ENCODE results near the gene CATSPER1. TPM values are rescaled to one million over a fixed set of nuclear protein-coding genes. Genes with fewer than 3 reads are reported as not detected.
A peak's percentile ranks its signal among the peaks of the same experiment; 100 is the strongest.

CATSPER1 gene
- total and polyA plus RNA-seq, 10 donors: 0.30 to 1.2 (median 0.70) TPM; not detected in 2

GRCh38 chr11:65988791-65989592 is 37.3 kb downstream of the CATSPER1 start:
- TF ChIP-seq POLR2AphosphoS5 (IDR thresholded peaks at IDR 0.05) (peak in 1 of 3 donors; percentile 83), POLR2A (IDR thresholded peaks at IDR 0.05) (no peak), CTCF (IDR thresholded peaks at IDR 0.05 in 8 of 11, conservative IDR thresholded peaks at IDR 0.05 in 3 of 11) (peak; percentile 87 to 99 (median 98))
- H3K27ac ChIP-seq: peak overlapping the region in 6 of 8 donors; percentile 4 to 54 (median 44)
- no peaks in the 10 kb centered on the region for H3K9me3 ChIP-seq
- peaks cover 0 to 14% (median 9%) of the 10 kb centered on the region in 6 donors for H3K4me1 ChIP-seq
- H3K36me3 ChIP-seq: peaks cover 0 to 10% (median 0%) of the 10 kb centered on the region in 6 donors
- no peaks in the 10 kb centered on the region for H3K27me3 ChIP-seq (replicated peaks in 1 of 7)
- intact Hi-C loops (cut with DNase I; ENCODE audit: low total_unique reads): loop anchor here (5.0 kb wide), 1 partner anchor 102 kb away; the partner anchor contains the start of gene FIBP
- H3K4me3 ChIP-seq: no peak overlapping the region
- WGBS, 5 donors: 12 to 20% (median 16%) methylated on average over 10 of the region's 10 CpGs
- peak; percentile 89 for DNase-seq

- no peak overlapping the region for H3K4me3 ChIP-seq
- H3K9me3 ChIP-seq: no peaks in the 10 kb centered on the region
- H3K4me1 ChIP-seq: peaks cover 0 to 25% (median 12%) of the 10 kb centered on the region in 6 donors
- intact Hi-C loops (cut with DNase I; ENCODE audit: low total_unique reads): loop anchor here (5.0 kb wide), 1 partner anchor 100 kb away; the partner anchor contains the start of gene FIBP
- no peaks in the 10 kb centered on the region for H3K27me3 ChIP-seq (replicated peaks in 1 of 7)
- no peak for DNase-seq
- 85 to 92% (median 86%) methylated on average over 9 of the region's 9 CpGs for WGBS, 5 donors
- no peak for TF ChIP-seq CTCF (IDR thresholded peaks at IDR 0.05 in 8 of 11, conservative IDR thresholded peaks at IDR 0.05 in 3 of 11)
- TF ChIP-seq POLR2A (IDR thresholded peaks at IDR 0.05): no peak
- no peak for TF ChIP-seq POLR2AphosphoS5 (IDR thresholded peaks at IDR 0.05)
- no peak overlapping the region for H3K27ac ChIP-seq
- peaks cover 0 to 5% (median 0%) of the 10 kb centered on the region in 6 donors for H3K36me3 ChIP-seq
These were observed 38.9 kb downstream of the CATSPER1 start for GRCh38 chr11:65987336-65987735.

- Histone ChIP-seq H3K9me3 (no peaks in the 10 kb centered on the region), H3K27me3 (replicated peaks in 1 of 7) (no peaks in the 10 kb centered on the region), H3K36me3 (peaks cover 0 to 19% (median 13%) of the 10 kb centered on the region in 6 donors), H3K4me1 (peaks cover 0 to 45% (median 13%) of the 10 kb centered on the region in 6 donors), H3K27ac (peak overlapping the region; percentile 46 to 86 (median 78)), H3K4me3 (peak overlapping the region in 1 of 8 donors; percentile 5)
- DNase-seq: no peak
- intact Hi-C loops (cut with DNase I; ENCODE audit: low total_unique reads): no loop called here
- WGBS, 5 donors: 85 to 95% (median 91%) methylated on average over 4 to 5 of the region's 5 CpGs
- TF ChIP-seq POLR2A (IDR thresholded peaks at IDR 0.05) (no peak), POLR2AphosphoS5 (IDR thresholded peaks at IDR 0.05) (peak in 1 of 3 donors; percentile 31)
These were observed 42.7 kb downstream of the CATSPER1 start for GRCh38 chr11:65983589-65983987.

- peak in 2 of 3 donors; percentile 22 to 79 for TF ChIP-seq POLR2AphosphoS5 (IDR thresholded peaks at IDR 0.05)
- TF ChIP-seq CTCF (IDR thresholded peaks at IDR 0.05 in 8 of 11, conservative IDR thresholded peaks at IDR 0.05 in 3 of 11): peak in 1 of 11 experiments; percentile 12
- TF ChIP-seq POLR2A (IDR thresholded peaks at IDR 0.05): no peak
- H3K9me3 ChIP-seq: no peaks in the 10 kb centered on the region
- H3K27me3 ChIP-seq (replicated peaks in 1 of 7): no peaks in the 10 kb centered on the region
- H3K4me3 ChIP-seq: peak overlapping the region in 1 of 8 donors; percentile 5
- peak overlapping the region; percentile 46 to 86 (median 78) for H3K27ac ChIP-seq
- intact Hi-C loops (cut with DNase I; ENCODE audit: low total_unique reads): no loop called here
- no peak for DNase-seq
- WGBS, 5 donors: 66 to 75% (median 74%) methylated on average over 21 to 22 of the region's 22 CpGs
- peaks cover 0 to 45% (median 12%) of the 10 kb centered on the region in 6 donors for H3K4me1 ChIP-seq
- peaks cover 0 to 24% (median 19%) of the 10 kb centered on the region in 6 donors for H3K36me3 ChIP-seq
These were observed 43.3 kb downstream of the CATSPER1 start for GRCh38 chr11:65982824-65983588.
